ENCODE results near the gene MGMT. TPM values are rescaled to one million over a fixed set of nuclear protein-coding genes. Genes with fewer than 3 reads are reported as not detected.

MGMT gene
- total RNA-seq, 1 donor from 2014 or later, result 13.9 TPM

GRCh38 chr10:129465796-129466702 is 992 bp upstream of the MGMT start:
- H3K36me3 Mint-ChIP-seq (ENCODE audit: low read depth), result no peaks in the 10 kb centered on the region
- no peak overlapping the region for H3K27ac Mint-ChIP-seq (ENCODE audit: unreplicated experiment)

GRCh38 chr10:129467359-129468064 is 471 bp downstream of the MGMT start:
- no peak for TF ChIP-seq CTCF (IDR thresholded peaks at IDR 0.05)
- peak overlapping the region; percentile 64 for H3K4me3 Mint-ChIP-seq (ENCODE audit: unreplicated experiment)
- peaks cover 4% of the 10 kb centered on the region for H3K4me1 Mint-ChIP-seq (ENCODE audit: low read depth)
- no peaks in the 10 kb centered on the region for H3K36me3 Mint-ChIP-seq (ENCODE audit: low read depth)
- no peaks in the 10 kb centered on the region for H3K9me3 Mint-ChIP-seq (ENCODE audit: low read depth)
- H3K27ac Mint-ChIP-seq (ENCODE audit: unreplicated experiment), result peak overlapping the region; percentile 65
- DNase-seq (ENCODE audit: low spot score), result no peak
- H3K27me3 Mint-ChIP-seq (ENCODE audit: low read depth), result no peaks in the 10 kb centered on the region

More at GRCh38 chr10:129465796-129466702, 992 bp upstream of the MGMT start:
- Mint-ChIP-seq H3K4me3 (ENCODE audit: unreplicated experiment) (peak overlapping the region; percentile 65), H3K4me1 (ENCODE audit: low read depth) (peaks cover 4% of the 10 kb centered on the region), H3K9me3 (ENCODE audit: low read depth) (no peaks in the 10 kb centered on the region), H3K27me3 (ENCODE audit: low read depth) (peaks cover 2% of the 10 kb centered on the region)
- no peak for TF ChIP-seq CTCF (IDR thresholded peaks at IDR 0.05)
- no peak for DNase-seq (ENCODE audit: low spot score)

GRCh38 chr10:129468187-129468586 is 1.1 kb downstream of the MGMT start:
- DNase-seq (ENCODE audit: low spot score), result no peak
- Mint-ChIP-seq H3K27ac (ENCODE audit: unreplicated experiment) (no peak overlapping the region), H3K4me3 (ENCODE audit: unreplicated experiment) (no peak overlapping the region), H3K9me3 (ENCODE audit: low read depth) (no peaks in the 10 kb centered on the region), H3K4me1 (ENCODE audit: low read depth) (peaks cover 4% of the 10 kb centered on the region), H3K36me3 (ENCODE audit: low read depth) (no peaks in the 10 kb centered on the region), H3K27me3 (ENCODE audit: low read depth) (no peaks in the 10 kb centered on the region)
- TF ChIP-seq CTCF (IDR thresholded peaks at IDR 0.05), result no peak

GRCh38 chr10:129470103-129470851 is 3.2 kb downstream of the MGMT start:
- DNase-seq (ENCODE audit: low spot score), result no peak
- no peaks in the 10 kb centered on the region for H3K9me3 Mint-ChIP-seq (ENCODE audit: low read depth)
- no peak overlapping the region for H3K4me3 Mint-ChIP-seq (ENCODE audit: unreplicated experiment)
- no peaks in the 10 kb centered on the region for H3K36me3 Mint-ChIP-seq (ENCODE audit: low read depth)
- H3K27me3 Mint-ChIP-seq (ENCODE audit: low read depth), result no peaks in the 10 kb centered on the region
- TF ChIP-seq CTCF (IDR thresholded peaks at IDR 0.05), result no peak
- peaks cover 4% of the 10 kb centered on the region for H3K4me1 Mint-ChIP-seq (ENCODE audit: low read depth)
- no peak overlapping the region for H3K27ac Mint-ChIP-seq (ENCODE audit: unreplicated experiment)

Data from chondrocyte (in vitro differentiated cells).